Kidney tubule cell (primary cell): ENCODE data around the gene CCNY.
"Not testable (repeated sequence)": the region's sequence is repeated elsewhere in the genome, so short reads cannot be mapped to it uniquely, and the experiment has no call there.

ENCODE experiments used
- DNase-seq: peaks from one replicate; pipeline ENCODE4 v3.0.0-alpha.2; 2018; ENCODE audit warnings: low spot score

CCNY gene

DNA sequence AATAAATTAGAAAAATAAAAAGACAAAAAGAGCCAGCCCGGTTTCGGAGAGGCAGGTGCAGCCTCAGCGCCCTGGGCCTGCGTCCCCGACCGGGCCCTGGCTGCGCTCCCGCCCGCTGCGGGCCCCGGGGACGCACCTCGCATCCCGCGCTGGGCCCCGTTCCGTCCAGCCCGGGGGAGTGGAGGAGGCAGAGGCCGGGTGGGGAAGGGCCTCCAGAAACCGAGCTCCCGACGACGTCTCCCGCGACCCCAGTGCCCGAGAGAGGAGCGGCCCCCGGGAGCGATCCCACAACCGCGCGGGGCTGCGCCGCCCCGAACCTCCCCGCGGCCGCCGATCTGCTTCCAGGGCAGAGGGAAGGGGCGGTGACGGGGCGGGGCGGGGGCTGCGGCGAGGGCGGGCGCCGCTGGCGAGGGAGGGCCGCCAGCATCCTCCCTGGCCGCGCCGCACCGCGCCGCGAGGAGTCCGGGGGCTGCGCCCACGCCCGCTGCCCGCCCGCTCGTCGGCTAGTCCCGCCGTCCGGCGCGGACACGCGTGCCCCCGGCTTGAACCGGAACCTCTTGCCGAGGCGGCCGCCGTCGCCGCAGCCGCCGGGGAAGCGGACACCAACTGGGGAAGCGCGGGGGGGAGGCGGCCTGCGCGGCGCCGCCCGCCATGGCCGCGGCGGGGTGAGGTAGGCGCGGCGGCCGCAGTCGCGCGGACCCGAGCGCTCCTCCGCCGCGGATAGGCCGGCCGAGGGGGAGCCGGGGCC, at the start of gene CCNY:
CCNY (plus strand) TSS at position 426 of the 748 bp plus-strand sequence. CDS start 545 bp downstream, outside the sequence.
- DNase-seq = peak; percentile 76

DNA sequence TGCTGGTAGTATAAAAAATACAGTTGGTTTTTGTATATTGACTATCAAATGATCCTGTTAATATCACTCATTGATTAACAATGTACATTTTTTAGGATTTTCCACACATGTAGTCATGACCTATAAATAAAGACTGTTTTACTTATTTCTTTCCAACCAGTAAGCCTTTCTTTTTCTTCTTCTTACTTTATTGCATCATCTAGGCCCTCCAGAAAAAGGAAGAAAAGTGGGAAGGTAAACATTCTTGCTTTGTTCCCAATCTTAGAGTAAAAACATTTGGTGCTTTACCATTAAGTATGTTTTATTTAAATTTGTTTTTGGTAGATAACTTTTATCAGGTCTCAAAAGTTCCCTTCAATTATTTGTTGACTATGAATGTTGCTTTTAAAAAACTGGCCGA, 47.1 kb upstream of the CCNY start:
- DNase-seq = no peak

GRCh38 chr10:35294506-35294905, 41.8 kb upstream of the CCNY start:
- DNase-seq = no peak

DNA sequence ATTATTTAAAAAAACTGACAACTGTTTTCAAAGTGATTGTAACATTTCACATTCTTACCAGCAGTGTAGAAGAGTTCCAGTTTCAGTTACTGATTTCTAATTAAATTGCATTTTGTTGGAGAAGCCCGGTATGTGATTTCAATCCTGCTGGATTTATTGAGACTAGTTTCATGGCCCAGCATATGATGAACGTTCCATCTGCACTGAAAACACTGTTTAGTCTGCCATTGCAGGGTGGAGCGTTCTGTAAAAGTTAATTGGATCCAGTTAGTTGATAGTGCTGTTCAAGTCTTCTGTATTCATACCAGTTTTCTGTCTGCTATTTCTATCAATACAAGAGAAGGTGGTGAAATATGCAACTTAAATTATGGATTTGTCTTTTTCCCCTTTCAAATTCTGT, 37.3 kb upstream of the CCNY start:
- DNase-seq = no peak

- peak; percentile 20 for DNase-seq
Measured at GRCh38 chr10:35300063-35300699, 36.1 kb upstream of the CCNY start.

DNA sequence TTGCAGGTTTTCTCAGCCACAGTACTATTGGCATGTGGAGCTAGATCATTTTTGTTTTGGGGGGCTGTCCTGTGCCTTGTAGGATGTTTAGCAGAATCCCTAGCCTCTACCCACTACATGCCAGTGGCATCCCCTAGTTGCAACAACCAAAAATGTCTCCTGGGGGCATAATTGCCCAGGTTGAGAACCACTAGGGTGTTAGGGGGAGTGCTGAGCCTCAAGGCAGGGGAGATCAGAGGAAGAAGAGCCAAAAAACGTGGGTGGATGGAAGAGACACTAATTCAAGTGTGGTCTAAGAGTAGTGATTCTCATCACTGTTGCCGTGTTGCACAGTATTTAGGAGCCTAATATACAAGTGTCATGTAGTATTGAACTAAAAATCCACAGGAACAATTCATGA, 31.7 kb upstream of the CCNY start:
- DNase-seq = no peak

- DNase-seq = peak; percentile 86
Measured at GRCh38 chr10:35306852-35307251, 29.5 kb upstream of the CCNY start.

DNA sequence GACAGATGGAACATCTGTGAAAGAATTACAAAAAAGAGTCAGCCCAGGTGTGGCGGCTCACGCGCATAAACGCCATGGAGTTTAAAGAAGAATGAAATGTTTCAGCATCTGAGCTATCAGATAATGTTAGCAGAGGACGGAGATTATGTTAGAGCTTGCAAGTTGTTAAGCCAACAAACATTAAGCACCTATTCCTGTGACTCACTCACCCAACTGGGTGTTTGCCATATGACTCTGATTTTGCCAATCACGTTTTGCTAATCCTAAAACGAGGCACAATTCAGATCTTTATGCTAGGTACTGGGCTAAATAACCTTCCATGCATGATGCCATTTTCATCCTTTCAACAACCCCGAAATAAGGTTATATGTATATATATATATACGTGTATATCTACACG, 29.0 kb upstream of the CCNY start:
- peak; percentile 50 for DNase-seq

DNA sequence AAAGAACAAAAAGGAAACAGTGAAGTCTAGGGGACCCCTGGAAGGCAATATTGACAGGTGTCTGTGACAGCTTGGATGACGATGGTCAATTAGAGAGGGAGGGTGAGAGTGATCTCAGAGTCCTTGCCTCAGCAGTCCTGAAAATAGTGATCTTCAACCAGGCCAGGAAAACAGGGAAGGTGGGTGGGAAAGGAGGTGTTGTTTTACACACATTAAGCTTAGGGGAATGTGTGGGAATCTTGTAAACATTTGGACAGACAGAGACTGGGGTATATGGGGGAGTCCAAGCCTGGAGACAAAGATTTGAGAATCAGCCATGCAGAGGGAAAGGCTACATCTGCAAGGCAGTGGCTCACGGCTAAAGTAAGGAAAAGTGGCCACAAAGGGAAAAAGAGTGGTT, 27.5 kb upstream of the CCNY start:
- no peak for DNase-seq

GRCh38 chr10:35314142-35314541, 22.2 kb upstream of the CCNY start:
- DNase-seq = not testable (repeated sequence)

DNA sequence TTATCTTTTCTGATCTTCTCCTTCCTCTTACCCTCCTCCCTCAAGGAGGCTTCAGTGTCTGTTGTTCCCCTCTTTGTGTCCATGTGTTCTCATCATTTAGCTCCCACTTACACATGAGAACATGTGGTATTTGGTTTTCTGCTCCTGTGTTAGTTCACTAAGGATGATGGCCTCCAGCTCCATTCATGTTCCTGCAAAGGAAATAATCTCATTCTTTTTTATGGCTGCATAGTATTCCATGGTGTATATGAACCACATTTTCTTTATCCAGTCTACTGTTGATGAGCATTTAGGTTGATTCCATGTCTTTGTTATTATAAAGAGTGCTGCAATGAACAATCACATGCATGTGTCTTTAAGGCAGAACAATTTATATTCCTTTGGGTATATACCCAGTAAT, 21.1 kb upstream of the CCNY start:
- DNase-seq = not testable (repeated sequence)

- DNase-seq = no peak
Measured at GRCh38 chr10:35316218-35316967, 19.9 kb upstream of the CCNY start.

GRCh38 chr10:35318551-35318950, 17.8 kb upstream of the CCNY start:
- DNase-seq = no peak

GRCh38 chr10:35320341-35320740, 16.0 kb upstream of the CCNY start:
- peak; percentile 32 for DNase-seq

- no peak for DNase-seq
Measured at GRCh38 chr10:35322636-35323035, 13.7 kb upstream of the CCNY start.

DNA sequence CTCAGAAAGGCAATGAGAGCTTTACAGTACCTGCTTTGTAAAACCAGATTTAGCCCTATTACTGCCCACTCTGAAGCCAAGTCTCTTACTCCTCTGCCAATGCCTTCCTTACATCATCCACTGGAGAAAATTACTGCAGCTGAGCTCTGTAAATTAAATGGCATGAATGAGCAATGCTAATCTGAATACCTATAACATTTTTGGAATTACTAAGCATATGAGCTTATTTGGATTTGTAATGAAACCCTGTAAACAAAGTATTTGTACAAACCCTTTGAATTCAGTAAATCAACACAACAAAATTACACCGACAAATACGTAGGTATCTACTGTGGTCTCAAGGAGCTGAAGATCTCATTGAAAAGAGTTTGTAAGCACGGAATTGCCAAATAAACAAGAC, 12.1 kb upstream of the CCNY start:
- DNase-seq = no peak

GRCh38 chr10:35326466-35327235, 9.7 kb upstream of the CCNY start:
- no peak for DNase-seq

DNA sequence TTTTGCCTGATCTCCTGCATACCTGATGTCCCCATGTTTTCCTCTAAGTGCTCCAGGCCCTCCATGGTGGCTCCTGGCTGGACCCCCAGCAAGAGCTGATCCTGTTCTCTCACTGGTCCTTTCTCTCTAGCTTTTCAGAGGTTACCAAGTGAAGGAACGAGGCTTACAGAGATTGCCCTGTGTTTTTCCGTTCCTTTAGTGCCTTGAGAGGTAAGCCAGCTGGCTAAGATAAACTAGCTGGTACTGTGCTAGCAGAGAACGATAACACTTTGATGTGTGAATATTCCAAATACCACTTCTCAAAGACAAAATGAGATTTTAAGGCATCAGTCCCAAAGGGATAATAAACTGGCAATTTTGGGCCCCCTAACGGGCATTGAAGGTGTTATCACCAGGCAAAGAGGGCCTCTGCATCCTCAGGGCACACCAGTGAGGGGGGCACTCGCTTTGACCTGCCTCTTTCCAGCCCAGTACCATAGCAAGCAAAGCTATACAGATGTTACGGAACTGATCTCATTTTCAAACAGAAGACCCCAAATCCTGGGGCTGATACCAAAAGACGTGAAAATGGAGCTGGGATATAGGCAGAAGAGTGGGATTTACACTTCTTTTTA, 8.4 kb upstream of the CCNY start:
- DNase-seq = no peak

- peak; percentile 71 for DNase-seq
Measured at GRCh38 chr10:35328404-35329037, 7.8 kb upstream of the CCNY start.

- no peak for DNase-seq
Measured at GRCh38 chr10:35329520-35329919, 6.8 kb upstream of the CCNY start.

DNA sequence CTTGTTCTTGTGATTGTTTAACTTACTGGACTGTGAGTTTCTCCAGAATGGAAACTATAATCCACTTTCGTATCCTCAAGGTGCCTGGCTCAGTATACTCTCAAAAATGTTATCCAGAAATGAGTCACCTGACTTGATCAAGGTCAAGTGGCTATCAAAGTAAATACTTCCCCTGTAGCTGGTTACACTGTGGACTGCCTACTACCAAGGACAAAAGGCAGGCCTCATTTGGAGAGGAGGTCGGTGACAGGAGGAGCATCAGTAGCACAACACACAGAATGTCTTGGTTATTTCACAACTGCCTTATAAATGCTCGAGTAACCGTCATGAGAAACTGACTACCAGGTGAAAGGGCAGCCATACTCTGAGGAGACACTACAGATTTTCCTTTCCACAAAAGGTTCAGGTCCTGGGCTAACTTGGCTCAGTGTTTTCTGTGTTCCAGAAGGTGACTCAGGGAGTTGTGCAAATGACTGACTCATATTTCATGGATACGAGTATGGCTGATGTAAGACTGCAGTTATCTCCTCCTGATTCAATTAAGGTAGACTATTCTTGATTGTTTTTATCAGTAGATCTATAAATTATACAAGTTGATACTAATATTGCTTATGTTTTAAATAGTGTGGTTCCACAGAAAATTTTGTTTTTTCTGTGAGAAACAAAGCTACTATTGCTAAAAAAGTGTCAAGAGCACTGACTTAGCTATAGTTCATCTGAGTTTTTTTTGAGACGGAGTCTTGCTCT, 4.2 kb upstream of the CCNY start:
- peak; percentile 89 for DNase-seq
